ENCODE results near the gene TIMP1.
A peak's percentile ranks its signal among the peaks of the same experiment; 100 is the strongest.
"Not testable (repeated sequence)": the region's sequence is repeated elsewhere in the genome, so short reads cannot be mapped to it uniquely, and the experiment has no call there.

TIMP1 gene

GRCh38 chrX:47587906-47588735 is 5.9 kb downstream of the TIMP1 start:
- Histone ChIP-seq H3K9ac (ENCODE audit: low read depth, low read length) (no peak overlapping the region), H3K9me3 (replicated peaks; ENCODE audit: low read length) (no peaks in the 10 kb centered on the region), H3K4me1 (ENCODE audit: control insufficient read depth, insufficient read depth, low read length) (peaks cover 19% of the 10 kb centered on the region), H3K27me3 (ENCODE audit: control insufficient read depth, insufficient read depth, low read length) (no peaks in the 10 kb centered on the region), H3K4me3 (ENCODE audit: low read length) (no peak overlapping the region), H3K36me3 (ENCODE audit: insufficient read depth, low read length) (peaks cover 29% of the 10 kb centered on the region), H3K4me2 (ENCODE audit: low read length) (no peak overlapping the region)

GRCh38 chrX:47590984-47591383 is 8.7 kb downstream of the TIMP1 start:
- H3K9me3 ChIP-seq (replicated peaks; ENCODE audit: low read length) = no peaks in the 10 kb centered on the region

DNA sequence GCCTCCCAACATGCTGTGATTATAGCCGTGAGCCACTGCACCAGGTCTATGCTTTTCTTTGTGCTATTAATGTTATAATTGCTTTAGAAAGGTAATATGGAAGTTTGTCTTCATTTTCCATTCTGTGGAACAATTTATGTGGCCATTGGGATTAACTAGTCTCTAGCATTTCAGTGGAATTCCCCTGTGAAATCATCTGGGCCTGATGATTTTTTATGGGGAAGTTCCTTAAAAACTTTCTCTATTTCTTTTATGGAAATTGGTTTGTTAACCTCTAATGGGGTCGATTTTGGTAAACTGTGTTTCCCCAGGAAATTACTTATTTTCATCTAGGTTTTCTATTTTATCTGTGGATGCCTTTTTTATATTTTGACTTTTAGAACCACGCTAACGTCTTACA is 11.3 kb downstream of the TIMP1 start:
- no peaks in the 10 kb centered on the region for H3K36me3 ChIP-seq (ENCODE audit: insufficient read depth, low read length)
- H3K9ac ChIP-seq (ENCODE audit: low read depth, low read length) = no peak overlapping the region
- peaks cover 16% of the 10 kb centered on the region for H3K4me1 ChIP-seq (ENCODE audit: control insufficient read depth, insufficient read depth, low read length)
- no peaks in the 10 kb centered on the region for H3K9me3 ChIP-seq (replicated peaks; ENCODE audit: low read length)
- no peak overlapping the region for H3K4me2 ChIP-seq (ENCODE audit: low read length)
- no peaks in the 10 kb centered on the region for H3K27me3 ChIP-seq (ENCODE audit: control insufficient read depth, insufficient read depth, low read length)
- H3K4me3 ChIP-seq (ENCODE audit: low read length) = no peak overlapping the region

More at GRCh38 chrX:47590984-47591383, 8.7 kb downstream of the TIMP1 start:
- Histone ChIP-seq H3K4me1 (ENCODE audit: control insufficient read depth, insufficient read depth, low read length) (peaks cover 11% of the 10 kb centered on the region), H3K4me2 (ENCODE audit: low read length) (no peak overlapping the region), H3K9ac (ENCODE audit: low read depth, low read length) (no peak overlapping the region), H3K27me3 (ENCODE audit: control insufficient read depth, insufficient read depth, low read length) (no peaks in the 10 kb centered on the region), H3K4me3 (ENCODE audit: low read length) (no peak overlapping the region), H3K36me3 (ENCODE audit: insufficient read depth, low read length) (peaks cover 7% of the 10 kb centered on the region)

DNA sequence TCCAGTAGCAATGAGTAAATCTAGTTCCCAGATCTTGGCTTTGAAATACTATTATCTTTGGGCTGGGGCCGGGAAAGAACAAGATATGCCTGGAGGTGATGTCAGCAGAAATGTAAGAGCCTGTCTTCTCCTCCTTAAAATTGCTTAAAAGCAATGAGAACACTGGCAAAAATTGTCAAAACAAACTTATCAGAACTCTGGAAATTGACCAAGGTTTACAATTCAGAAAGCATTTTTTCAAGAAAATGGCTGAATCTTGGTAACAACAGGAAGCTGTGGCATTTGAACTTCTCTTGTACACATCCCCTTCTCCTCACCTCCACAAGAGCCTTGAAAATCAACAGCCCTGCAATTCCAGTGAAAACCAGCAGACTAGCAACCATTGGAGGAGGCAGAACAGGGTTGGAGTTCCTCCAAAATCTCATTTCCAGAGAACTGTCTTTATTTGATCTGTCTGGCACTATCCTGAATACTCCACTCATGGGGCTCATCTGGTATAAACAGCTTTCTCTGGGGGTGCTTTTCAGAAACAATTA is 13.5 kb downstream of the TIMP1 start:
- no peaks in the 10 kb centered on the region for H3K9me3 ChIP-seq (replicated peaks; ENCODE audit: low read length)
- peaks cover 16% of the 10 kb centered on the region for H3K4me1 ChIP-seq (ENCODE audit: control insufficient read depth, insufficient read depth, low read length)
- H3K4me3 ChIP-seq (ENCODE audit: low read length) = no peak overlapping the region
- peak overlapping the region; percentile 2 for H3K4me2 ChIP-seq (ENCODE audit: low read length)
- no peak overlapping the region for H3K9ac ChIP-seq (ENCODE audit: low read depth, low read length)
- no peaks in the 10 kb centered on the region for H3K36me3 ChIP-seq (ENCODE audit: insufficient read depth, low read length)
- H3K27me3 ChIP-seq (ENCODE audit: control insufficient read depth, insufficient read depth, low read length) = no peaks in the 10 kb centered on the region

DNA sequence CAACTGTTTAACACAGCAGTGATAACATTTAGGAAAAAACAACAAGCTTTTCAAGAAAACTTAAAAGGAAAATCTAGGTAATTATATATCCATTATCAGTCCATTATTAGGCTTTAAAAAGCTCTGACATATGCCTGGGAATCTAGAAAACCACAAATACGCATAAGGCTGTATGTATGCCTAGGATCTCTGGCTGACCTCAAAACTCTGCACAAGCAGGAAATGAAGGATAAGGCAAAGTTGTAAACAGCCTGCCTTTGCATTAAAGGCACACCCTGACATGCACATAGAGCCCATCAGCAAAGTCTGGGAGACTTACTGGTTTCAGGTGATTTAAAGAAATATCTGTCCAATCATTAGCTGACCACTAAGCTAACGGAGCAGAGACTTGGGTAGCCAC is 14.0 kb downstream of the TIMP1 start:
- H3K36me3 ChIP-seq (ENCODE audit: insufficient read depth, low read length) = no peaks in the 10 kb centered on the region
- H3K4me2 ChIP-seq (ENCODE audit: low read length) = no peak overlapping the region
- H3K4me1 ChIP-seq (ENCODE audit: control insufficient read depth, insufficient read depth, low read length) = peaks cover 16% of the 10 kb centered on the region
- H3K9ac ChIP-seq (ENCODE audit: low read depth, low read length) = no peak overlapping the region
- H3K9me3 ChIP-seq (replicated peaks; ENCODE audit: low read length) = no peaks in the 10 kb centered on the region
- no peak overlapping the region for H3K4me3 ChIP-seq (ENCODE audit: low read length)
- H3K27me3 ChIP-seq (ENCODE audit: control insufficient read depth, insufficient read depth, low read length) = no peaks in the 10 kb centered on the region

DNA sequence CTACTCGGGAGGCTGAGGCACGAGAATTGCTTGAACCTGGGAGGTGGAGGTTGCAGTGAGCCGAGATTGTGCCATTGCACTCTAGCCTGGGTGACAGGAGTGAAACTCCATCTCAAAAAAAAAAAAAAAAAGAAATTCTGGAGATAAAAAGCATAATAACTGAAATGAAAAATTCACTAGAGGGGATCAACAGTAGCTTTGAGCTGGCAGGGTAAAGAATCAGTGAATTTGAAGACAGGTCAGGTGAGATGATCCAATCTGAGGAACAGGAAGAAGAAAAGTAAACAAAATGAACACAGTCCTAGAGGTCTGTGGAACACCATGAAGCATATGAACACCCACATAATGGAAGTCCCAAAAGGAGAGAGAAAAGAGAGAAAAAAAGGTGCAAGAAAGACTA is 15.0 kb downstream of the TIMP1 start:
- H3K9ac ChIP-seq (ENCODE audit: low read depth, low read length) = no peak overlapping the region

DNA sequence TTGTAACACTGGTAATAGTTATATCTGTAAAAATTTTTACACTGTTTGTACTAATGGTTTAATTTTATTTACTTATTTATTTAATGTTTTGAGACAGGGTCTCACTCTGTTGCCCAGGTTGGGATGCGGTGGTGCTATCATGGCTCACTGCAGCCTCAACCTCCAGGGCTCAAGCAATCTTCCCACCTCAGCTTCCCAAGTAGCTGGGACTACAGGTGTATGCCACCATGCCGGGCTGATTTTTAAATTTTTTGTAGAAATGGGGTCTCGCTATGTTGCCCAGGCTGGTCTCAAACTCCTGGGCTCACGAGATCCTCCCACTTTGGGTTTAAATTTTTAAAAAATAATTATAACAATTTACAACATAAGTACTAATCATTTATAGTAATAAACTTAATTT is 20.9 kb downstream of the TIMP1 start:
- not testable (repeated sequence) for H3K4me2 ChIP-seq (ENCODE audit: low read length); H3K36me3 ChIP-seq (ENCODE audit: insufficient read depth, low read length); H3K4me1 ChIP-seq (ENCODE audit: control insufficient read depth, insufficient read depth, low read length); H3K9me3 ChIP-seq (replicated peaks; ENCODE audit: low read length); H3K4me3 ChIP-seq (ENCODE audit: low read length); H3K27me3 ChIP-seq (ENCODE audit: control insufficient read depth, insufficient read depth, low read length); H3K9ac ChIP-seq (ENCODE audit: low read depth, low read length)

More for the DNA sequence above, 15.0 kb downstream of the TIMP1 start:
- H3K4me2 ChIP-seq (ENCODE audit: low read length) = no peak overlapping the region
- peaks cover 16% of the 10 kb centered on the region for H3K4me1 ChIP-seq (ENCODE audit: control insufficient read depth, insufficient read depth, low read length)
- H3K4me3 ChIP-seq (ENCODE audit: low read length) = no peak overlapping the region
- H3K27me3 ChIP-seq (ENCODE audit: control insufficient read depth, insufficient read depth, low read length) = no peaks in the 10 kb centered on the region
- H3K36me3 ChIP-seq (ENCODE audit: insufficient read depth, low read length) = no peaks in the 10 kb centered on the region
- no peaks in the 10 kb centered on the region for H3K9me3 ChIP-seq (replicated peaks; ENCODE audit: low read length)

GRCh38 chrX:47605024-47605423 is 22.8 kb downstream of the TIMP1 start:
- no peaks in the 10 kb centered on the region for H3K4me1 ChIP-seq (ENCODE audit: control insufficient read depth, insufficient read depth, low read length)
- H3K36me3 ChIP-seq (ENCODE audit: insufficient read depth, low read length) = no peaks in the 10 kb centered on the region
- no peak overlapping the region for H3K4me3 ChIP-seq (ENCODE audit: low read length)
- no peaks in the 10 kb centered on the region for H3K9me3 ChIP-seq (replicated peaks; ENCODE audit: low read length)
- H3K9ac ChIP-seq (ENCODE audit: low read depth, low read length) = no peak overlapping the region
- no peak overlapping the region for H3K4me2 ChIP-seq (ENCODE audit: low read length)
- H3K27me3 ChIP-seq (ENCODE audit: control insufficient read depth, insufficient read depth, low read length) = no peaks in the 10 kb centered on the region

- Histone ChIP-seq H3K27me3 (ENCODE audit: control insufficient read depth, insufficient read depth, low read length) (no peaks in the 10 kb centered on the region), H3K4me3 (ENCODE audit: low read length) (no peak overlapping the region), H3K9me3 (replicated peaks; ENCODE audit: low read length) (no peaks in the 10 kb centered on the region), H3K4me2 (ENCODE audit: low read length) (no peak overlapping the region), H3K4me1 (ENCODE audit: control insufficient read depth, insufficient read depth, low read length) (no peaks in the 10 kb centered on the region), H3K9ac (ENCODE audit: low read depth, low read length) (no peak overlapping the region), H3K36me3 (ENCODE audit: insufficient read depth, low read length) (no peaks in the 10 kb centered on the region)
These were observed 24.9 kb downstream of the TIMP1 start for GRCh38 chrX:47607091-47607490.

- H3K36me3 ChIP-seq (ENCODE audit: insufficient read depth, low read length) = no peaks in the 10 kb centered on the region
- no peaks in the 10 kb centered on the region for H3K9me3 ChIP-seq (replicated peaks; ENCODE audit: low read length)
- H3K4me1 ChIP-seq (ENCODE audit: control insufficient read depth, insufficient read depth, low read length) = no peaks in the 10 kb centered on the region
- H3K4me3 ChIP-seq (ENCODE audit: low read length) = no peak overlapping the region
- no peaks in the 10 kb centered on the region for H3K27me3 ChIP-seq (ENCODE audit: control insufficient read depth, insufficient read depth, low read length)
- H3K4me2 ChIP-seq (ENCODE audit: low read length) = no peak overlapping the region
- no peak overlapping the region for H3K9ac ChIP-seq (ENCODE audit: low read depth, low read length)
These were observed 26.0 kb downstream of the TIMP1 start for GRCh38 chrX:47608130-47608810.

GRCh38 chrX:47610511-47610910 is 28.3 kb downstream of the TIMP1 start:
- peaks cover 6% of the 10 kb centered on the region for H3K27me3 ChIP-seq (ENCODE audit: control insufficient read depth, insufficient read depth, low read length)
- no peaks in the 10 kb centered on the region for H3K36me3 ChIP-seq (ENCODE audit: insufficient read depth, low read length)
- H3K4me2 ChIP-seq (ENCODE audit: low read length) = no peak overlapping the region
- no peak overlapping the region for H3K9ac ChIP-seq (ENCODE audit: low read depth, low read length)
- no peaks in the 10 kb centered on the region for H3K9me3 ChIP-seq (replicated peaks; ENCODE audit: low read length)
- H3K4me1 ChIP-seq (ENCODE audit: control insufficient read depth, insufficient read depth, low read length) = no peaks in the 10 kb centered on the region
- H3K4me3 ChIP-seq (ENCODE audit: low read length) = no peak overlapping the region
